ENCODE data around the gene LPCAT1.
"Not testable (repeated sequence)": the region's sequence is repeated elsewhere in the genome, so short reads cannot be mapped to it uniquely, and the experiment has no call there.

LPCAT1 gene, protein sequence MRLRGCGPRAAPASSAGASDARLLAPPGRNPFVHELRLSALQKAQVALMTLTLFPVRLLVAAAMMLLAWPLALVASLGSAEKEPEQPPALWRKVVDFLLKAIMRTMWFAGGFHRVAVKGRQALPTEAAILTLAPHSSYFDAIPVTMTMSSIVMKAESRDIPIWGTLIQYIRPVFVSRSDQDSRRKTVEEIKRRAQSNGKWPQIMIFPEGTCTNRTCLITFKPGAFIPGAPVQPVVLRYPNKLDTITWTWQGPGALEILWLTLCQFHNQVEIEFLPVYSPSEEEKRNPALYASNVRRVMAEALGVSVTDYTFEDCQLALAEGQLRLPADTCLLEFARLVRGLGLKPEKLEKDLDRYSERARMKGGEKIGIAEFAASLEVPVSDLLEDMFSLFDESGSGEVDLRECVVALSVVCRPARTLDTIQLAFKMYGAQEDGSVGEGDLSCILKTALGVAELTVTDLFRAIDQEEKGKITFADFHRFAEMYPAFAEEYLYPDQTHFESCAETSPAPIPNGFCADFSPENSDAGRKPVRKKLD

DNA sequence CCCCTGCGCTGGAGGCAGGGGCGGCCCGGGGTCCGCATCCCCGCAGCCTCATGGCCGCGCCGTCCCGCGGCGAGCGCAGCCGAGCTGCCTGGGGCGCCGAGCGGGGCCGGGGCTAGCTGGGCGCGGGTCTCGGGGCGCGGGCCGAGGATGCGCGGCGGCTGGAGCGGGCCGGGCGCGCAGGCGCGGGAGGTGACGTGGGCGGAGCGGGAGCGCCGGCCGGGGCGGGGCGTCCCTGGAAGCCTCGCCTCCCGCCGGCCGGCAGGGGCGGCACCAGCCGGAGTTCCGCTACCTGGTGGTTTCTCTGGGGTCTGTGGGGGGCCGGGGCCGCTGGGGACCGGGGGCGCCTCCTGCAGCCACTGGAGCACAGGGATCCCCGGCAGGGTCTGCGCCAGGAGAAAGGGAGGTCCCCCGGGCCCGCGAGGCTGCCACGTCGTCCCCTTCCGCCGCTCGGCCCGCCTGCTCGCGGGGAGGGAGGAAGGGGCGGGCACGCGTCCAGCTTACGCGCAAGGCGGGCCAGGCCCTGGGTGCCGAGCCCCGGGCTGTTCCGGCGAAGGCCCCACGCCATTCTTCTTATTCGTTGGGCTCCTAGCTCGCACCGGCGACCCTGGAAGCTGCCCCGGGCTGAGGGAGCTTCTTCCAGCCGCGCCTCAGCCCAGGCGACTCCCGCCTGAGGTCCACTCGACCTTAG, at the start of gene LPCAT1:
LPCAT1 (minus strand) TSS at position 168 of the 688 bp plus-strand sequence; CDS start at position 52, 116 bp downstream.
- FAIRE-seq (peak; percentile 79), DNase-seq (ENCODE audit: extremely low spot score, insufficient read length, low read depth) (peak; percentile 72)

DNA sequence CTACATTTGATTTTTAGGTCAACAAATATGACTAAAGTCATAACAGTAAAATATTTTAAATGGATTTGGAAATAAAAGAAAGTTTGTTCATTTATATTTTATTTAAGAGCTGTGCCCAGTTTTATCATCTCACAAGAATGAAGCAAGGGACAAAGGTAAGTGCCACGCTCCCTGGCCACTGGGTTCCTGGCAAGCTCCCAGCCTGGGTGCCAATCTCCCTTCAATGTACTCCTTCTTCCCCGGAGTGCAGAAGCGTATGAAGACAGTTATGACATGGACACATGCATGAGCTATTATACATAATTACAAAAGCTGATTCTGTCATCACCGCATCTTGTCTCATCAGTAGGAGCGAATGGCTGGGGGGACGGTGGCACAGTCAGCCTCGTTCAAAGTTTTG, 48.1 kb upstream of the LPCAT1 start:
- FAIRE-seq; DNase-seq (ENCODE audit: extremely low spot score, insufficient read length, low read depth): not testable (repeated sequence)

DNA sequence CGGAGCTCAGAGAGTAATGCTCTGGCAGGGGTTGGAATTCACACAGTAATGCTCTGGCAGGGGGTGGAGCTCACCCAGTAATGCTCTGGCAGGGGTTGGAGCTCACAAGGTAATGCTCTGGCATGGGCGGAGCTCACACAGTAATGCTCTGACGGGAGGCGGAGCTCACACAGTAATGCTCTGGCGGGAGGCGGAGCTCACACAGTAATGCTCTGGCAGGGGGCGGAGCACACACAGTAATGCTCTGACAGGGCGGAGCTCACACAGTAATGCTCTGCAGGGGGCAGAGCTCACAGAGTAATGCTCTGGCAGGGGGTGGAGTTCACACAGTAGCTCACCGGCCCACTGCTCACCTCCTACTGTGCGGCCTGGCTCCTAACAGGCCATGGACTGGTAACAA, 47.2 kb upstream of the LPCAT1 start:
- DNase-seq (ENCODE audit: extremely low spot score, insufficient read length, low read depth) (no peak), FAIRE-seq (no peak)

DNA sequence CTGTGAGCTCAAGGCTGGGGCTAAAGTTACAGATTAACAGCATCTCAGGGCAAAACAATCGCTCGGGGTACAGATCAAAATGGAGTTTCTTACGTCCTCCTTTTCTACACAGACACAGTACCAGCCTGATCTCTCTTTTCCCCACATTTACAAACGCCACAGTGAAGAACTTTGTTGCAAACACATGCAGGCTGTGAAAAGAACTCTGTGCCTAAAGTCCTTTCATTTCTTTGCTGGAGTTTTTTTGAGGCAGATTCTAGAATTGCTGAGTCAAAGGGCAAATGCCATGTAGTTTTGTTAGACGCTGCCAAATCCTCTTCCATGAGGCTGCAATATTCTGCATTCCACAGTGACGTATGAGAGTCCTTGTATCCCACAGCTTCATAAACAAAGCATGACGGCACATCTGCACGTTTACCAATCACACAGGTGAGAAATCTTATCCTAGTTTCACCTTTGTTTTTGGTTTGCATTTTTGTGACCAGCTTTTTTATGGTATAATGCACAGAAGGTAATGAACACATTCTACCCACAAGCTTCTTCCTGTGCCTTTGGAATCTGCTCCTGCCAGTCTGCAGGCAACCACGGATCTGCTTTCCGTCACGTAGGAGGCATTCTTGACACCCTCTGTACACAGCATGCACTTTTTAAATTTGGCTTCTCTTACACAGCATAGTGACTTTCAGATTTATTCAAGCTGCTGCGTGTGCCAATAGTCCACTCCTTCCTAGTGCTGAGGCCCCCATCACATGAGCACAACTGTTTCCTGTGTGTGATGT, 44.6 kb upstream of the LPCAT1 start:
- DNase-seq (ENCODE audit: extremely low spot score, insufficient read length, low read depth): no peak

DNA sequence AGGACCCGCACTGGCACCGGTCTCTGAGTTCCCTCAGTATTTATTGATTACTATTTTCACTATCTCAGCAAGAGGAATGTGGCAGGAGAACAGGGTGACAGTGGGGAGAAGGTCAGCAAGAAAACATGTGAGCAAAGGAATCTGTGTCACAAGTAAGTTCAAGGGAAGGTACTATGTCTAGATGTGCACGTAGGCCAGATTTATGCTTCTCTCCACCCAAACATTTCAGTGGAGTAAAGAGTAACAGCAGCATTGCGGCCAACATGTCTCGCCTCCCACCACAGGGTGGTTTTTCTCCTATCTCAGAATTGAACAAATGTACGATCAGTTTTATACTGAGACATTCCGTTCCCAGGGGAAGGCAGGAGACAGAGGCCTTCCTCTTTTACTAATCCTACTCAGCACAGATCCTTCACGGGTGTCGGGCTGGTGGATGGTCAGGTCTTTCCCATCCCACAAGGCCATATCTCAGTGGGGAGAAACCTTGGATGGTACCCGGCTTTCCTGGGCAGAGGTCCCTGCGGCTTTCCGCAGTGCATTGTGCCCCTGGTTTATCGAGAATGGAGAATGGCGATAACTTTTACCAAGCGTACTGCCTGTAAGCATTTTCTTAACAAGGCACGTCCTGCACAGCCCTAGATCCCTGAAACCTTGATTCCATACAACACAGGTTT, 43.9 kb upstream of the LPCAT1 start:
- FAIRE-seq; DNase-seq (ENCODE audit: extremely low spot score, insufficient read length, low read depth): not testable (repeated sequence)

More for the DNA sequence above, 44.6 kb upstream of the LPCAT1 start:
- FAIRE-seq: no peak

DNA sequence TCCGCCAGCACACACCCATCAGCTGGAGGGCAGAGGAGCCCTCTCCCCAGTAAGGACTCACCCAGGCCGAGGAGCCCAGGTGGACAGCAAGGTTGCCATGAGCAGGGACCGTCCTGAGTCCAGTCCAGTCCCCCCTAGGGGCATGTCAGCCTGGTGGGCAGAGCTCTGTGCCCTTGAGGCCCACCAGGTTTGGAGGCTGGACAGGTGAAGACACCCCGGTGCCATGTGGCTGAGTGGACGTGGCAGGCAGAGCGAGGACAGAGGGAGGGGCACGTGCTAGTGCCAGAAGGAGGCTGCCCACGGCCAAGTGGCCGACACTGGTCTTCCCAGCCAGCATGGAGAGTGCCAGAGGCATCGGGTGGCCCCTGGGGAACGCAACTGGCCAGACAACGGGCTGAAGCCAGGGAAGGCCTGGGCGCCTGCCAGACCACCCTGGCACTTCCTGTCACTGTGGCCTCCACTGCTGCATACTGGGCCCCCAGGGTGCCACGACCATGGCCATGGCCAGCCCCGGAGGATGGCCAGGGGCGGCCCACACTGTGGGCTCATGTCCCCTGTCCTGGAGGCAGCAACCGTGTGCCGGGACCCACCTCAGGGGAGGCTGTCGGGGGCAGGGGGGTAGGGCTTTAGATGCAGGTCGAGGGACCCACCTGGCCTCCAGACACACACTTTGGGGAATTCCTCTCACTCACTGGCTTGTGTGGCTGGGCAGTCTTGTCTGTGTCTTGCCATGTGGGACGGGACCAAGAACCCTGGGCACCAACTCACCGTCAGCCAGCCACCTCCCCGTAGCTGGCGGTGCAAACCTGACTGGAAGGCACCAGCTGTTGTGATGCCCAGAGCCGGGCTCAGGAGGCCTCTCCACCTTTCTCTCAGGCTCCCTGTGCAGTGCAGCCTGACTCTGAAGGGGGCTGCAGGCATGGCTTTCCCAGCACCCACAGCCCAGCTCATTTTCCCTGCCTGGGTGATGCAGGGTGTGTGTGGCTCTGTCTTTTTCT, 42.3 kb upstream of the LPCAT1 start:
- no peak for FAIRE-seq
- DNase-seq (ENCODE audit: extremely low spot score, insufficient read length, low read depth): no peak

DNA sequence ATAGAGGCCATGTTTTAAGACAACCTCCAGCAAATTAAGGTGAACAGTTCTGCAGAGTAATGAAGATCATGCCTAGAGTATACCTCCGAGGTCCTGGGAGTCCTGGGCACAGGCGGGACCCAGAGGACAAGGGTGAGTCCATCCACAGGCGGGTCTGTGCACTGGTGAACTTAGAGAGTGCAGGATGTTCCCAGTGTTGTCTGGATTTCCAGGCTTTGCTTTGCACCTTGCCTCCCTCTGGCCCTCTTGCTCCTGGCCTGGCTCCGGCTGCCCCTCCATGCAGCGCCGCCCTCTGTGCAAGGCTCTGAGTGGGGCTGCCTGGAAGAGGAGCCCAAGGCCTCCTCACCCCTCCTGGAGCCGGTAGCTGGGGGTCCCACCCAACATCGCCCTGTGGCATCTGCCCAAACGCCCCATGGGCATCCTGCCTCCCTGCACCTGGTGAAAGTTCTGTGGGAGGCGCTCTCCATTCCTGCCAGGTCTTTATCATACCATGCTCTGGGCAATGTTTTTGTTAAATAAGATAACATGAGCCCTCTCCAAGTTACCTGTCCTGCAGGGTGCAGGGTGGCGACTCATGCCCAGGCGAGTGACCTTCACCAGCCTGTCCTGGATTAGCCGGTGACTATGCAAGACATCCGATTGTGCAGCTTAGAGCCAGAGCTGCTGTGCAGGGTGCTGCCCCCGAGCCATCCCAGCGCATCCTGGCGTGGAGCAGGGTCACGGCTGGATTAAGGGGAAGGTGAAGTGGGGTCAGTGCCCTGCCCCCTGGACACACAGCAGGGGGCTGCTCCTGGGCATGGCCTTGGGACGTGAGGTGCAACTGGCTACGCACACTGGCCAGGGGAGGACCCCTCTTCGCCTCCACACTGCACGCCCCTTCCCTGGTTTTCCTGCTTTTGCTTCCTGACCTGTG, 41.3 kb upstream of the LPCAT1 start:
- FAIRE-seq: no peak
- DNase-seq (ENCODE audit: extremely low spot score, insufficient read length, low read depth): no peak

DNA sequence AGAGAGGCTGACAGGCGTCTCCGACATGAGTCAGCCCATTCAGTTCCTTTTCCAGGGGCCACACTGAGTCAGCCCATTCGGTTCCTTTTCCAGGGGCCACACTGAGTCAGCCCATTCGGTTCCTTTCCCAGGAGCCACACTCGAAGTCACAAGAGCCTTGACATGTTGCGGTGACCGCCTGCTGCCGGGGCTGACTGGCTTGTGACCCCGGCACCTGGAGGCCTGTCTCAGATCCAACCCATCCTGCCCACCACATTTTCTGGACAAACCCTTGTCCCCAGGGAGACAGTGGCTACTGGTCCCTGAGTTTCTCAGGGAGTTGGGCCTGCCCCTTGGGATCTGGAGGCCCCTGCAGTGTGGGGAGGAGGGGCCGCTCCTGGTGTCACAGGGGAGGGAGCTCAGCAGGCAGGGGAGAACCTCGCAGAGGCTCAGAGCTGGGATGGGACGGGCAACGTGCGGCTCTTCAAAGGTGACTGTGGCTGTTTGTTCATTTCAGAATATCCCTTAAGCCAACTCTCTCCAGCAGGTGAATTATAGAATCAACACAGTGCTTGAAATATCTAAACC, 40.5 kb upstream of the LPCAT1 start:
- DNase-seq (ENCODE audit: extremely low spot score, insufficient read length, low read depth): no peak
- no peak for FAIRE-seq

DNA sequence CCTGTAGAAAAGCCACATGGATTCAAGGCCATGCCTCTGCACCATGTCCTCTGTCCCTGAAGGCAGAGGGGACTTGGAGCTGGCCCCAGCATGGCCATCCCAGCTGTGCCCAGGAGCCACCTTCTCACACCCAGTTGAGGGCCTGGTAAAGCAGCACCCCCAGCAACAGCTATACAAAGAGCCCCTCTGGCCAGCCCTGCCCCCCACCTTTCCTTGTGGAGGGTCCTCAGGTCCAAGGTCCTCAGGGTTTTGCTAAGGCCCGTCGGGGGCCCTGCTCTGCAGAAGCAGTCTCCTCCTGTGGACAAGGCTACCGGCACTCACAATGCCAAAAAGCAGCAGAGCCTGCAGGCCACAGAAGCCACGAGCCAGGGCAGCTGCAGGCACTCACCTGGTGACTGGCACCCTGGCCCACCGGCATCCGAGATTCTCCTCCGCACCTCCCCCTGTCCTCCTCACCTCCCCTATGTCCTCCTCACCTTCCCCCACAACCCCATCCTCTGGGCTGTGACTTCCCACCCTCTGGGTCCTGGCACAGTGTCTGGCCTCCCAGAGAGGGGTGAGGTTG, 39.9 kb upstream of the LPCAT1 start:
- no peak for DNase-seq (ENCODE audit: extremely low spot score, insufficient read length, low read depth)
- FAIRE-seq: no peak

DNA sequence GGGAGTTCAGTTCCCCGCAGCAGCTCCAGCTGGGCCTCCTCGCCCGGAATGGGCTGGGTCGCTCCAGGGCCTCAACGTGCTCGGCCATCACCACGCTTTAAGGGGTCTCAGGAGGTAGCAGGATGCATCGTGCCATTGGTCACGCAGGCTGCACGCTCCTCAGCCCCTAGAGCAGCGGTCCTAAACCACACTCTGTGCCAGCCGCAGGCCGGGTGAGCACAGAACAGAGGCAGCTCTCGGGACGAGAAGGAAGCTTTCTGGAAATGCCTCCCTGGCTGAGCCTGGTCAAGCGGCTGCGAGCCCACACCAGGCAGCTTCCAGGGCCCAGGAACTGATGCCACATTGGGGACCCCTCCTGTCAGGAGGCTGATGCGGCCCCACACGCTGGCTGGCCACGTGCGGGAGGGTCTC, 39.3 kb upstream of the LPCAT1 start:
- FAIRE-seq (no peak), DNase-seq (ENCODE audit: extremely low spot score, insufficient read length, low read depth) (no peak)

DNA sequence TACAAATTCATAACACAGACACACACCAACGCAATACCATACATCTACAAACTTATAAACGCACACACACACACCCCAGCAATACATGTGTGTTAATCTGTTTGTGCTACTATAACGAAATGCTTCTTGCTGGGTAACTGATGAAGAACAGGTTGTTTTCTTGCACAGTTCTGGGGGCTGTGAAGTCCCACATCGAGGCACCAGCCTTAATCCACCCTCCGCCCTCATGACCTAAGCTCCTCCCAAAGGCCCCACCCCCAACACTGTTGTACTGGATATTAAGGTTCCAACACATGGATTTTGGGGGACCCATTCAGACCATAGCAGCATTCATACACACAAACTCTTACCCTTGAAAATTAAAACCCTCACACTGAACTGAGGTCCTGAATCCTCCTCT, 38.8 kb upstream of the LPCAT1 start:
- no peak for FAIRE-seq

DNA sequence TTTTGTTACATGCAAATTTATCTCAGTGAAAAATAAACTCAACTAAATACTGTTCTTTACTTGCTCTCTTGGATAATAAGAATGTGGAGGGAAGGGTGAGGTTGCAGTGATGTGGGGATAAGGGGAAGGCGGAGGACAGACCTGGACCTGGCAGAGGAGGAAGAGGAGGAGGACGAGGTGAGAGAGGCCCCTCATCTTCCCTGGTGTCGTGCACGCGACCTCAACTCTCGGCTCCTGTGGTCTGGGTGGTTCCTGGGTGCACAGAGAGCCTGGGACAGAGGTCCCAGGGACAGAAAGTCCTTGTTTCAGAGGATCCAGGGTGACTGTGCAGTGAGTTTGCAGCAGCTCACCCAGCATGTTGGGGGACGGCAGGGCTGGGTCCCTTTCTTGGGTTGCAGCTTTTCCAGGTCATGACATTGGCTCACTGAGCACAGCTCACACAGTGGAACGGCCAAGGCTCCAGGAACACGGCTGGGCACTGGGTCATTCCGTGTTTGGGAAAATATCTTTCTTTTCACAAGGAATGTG, 37.7 kb upstream of the LPCAT1 start:
- DNase-seq (ENCODE audit: extremely low spot score, insufficient read length, low read depth) (no peak), FAIRE-seq (no peak)

More for the DNA sequence above, 38.8 kb upstream of the LPCAT1 start:
- DNase-seq (ENCODE audit: extremely low spot score, insufficient read length, low read depth): no peak

DNA sequence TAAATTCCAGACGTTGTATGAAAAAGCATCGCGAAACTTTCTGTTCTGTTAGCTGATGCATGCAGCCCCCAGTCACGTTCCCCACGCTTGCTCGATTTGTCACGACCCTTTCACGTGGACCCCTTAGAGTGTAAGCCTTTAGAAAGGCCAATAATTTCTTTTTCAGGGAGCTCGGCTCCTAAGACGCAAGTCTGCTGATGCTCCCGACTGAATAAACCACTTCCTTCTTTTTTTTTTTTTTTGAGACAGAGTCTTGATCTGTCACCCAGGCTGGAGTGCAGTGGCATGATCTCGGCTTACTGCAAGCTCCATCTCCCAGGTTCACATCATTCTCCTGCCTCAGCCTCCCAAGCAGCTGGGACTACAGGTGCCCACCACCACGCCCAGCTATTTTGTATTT, 36.7 kb upstream of the LPCAT1 start:
- FAIRE-seq; DNase-seq (ENCODE audit: extremely low spot score, insufficient read length, low read depth): not testable (repeated sequence)

DNA sequence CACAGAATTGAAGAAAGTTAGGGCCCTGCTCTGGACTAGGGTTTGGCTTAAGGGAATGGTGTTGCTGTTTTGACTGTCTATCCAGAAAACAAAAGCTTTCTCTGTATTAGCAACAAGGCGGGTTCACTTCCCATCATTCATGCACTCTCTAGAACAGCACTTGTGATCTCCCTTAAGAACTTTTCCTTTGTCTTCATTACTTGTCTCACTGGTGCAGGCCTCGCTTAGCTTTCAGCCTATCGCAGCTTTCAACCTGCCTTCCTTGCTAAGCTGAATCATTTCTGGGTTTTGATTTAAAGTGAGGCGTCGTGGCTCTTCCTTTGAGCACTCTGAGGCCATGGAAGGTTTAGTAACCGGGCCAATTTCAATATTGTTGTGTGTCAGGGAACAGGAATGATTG, 35.2 kb upstream of the LPCAT1 start:
- FAIRE-seq (no peak), DNase-seq (ENCODE audit: extremely low spot score, insufficient read length, low read depth) (no peak)

DNA sequence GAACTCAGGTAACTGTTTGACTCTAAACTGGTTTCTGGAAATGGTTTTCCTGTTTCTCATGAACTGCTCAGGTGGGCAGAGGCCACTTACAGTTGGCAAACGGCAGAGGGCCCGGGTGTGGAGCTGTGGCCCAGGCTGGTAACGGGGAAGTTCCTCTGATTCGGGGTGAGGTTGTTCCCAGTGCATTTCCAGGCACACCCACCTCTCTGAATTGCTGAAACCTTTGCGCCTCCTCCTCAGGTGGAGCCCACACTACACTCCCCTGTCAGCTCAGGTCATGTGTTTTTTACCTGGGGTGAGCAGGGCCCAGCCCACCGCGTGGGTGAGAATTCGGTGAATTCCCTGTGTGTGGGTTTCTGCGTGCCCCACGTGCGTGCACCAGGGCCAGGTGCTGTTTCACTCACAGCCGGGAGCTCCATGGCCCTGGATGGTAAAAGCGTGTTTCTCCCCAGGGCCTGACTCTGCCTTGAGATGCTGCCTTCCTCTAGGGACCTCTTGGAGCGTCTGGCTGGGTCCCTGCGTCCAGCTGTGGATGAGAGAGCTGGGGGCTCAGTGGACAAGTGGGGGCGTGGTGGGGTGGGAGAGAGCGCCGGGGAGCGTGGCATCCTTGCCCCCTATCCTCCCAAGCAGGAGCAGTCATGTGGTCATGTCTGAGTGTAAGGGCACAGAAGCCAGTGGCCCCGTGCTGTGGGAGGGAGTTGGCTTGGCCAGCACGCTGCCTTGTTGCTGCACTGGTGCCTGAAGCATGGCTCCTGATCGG, 33.5 kb upstream of the LPCAT1 start:
- FAIRE-seq (no peak), DNase-seq (ENCODE audit: extremely low spot score, insufficient read length, low read depth) (no peak)
